GM12872 (cell line): ENCODE results near the gene KCNQ1.

Experiments used
- CTCF ChIP-seq: IDR thresholded peaks from 3 replicates; pipeline ENCODE4 v1.5.1; 2011; ENCODE audit warnings: low read depth, mild to moderate bottlenecking, low read length, moderate library complexity; ENCODE audit not compliant: insufficient read depth

KCNQ1 gene

GRCh38 chr11:2443406-2443805 lies 1.4 kb upstream of the KCNQ1 start:
- TF ChIP-seq CTCF, result no peak

- TF ChIP-seq CTCF, result no peak
Measured at GRCh38 chr11:2443881-2444820, 657 bp upstream of the KCNQ1 start, which contains the start of gene TRPM5. TRPM5 (minus strand) TSS chr11:2444514; CDS start chr11:2423036, 21,478 bp downstream.

- TF ChIP-seq CTCF, result no peak
Measured at GRCh38 chr11:2445746-2446551, 1.1 kb downstream of the KCNQ1 start.

- TF ChIP-seq CTCF, result no peak
Measured at GRCh38 chr11:2446590-2447252, 1.9 kb downstream of the KCNQ1 start.

- no peak for TF ChIP-seq CTCF
Measured at GRCh38 chr11:2447253-2447950, 2.6 kb downstream of the KCNQ1 start.

- TF ChIP-seq CTCF, result no peak
Measured at GRCh38 chr11:2447951-2448650, 3.3 kb downstream of the KCNQ1 start.
